Activated T-cell treated with anti-CD3 and anti-CD28 coated beads, Interleukin-2, amount 50 U/mL, for 48 hours (primary cell): Measurements from ENCODE around the gene KMT5B.

ENCODE experiments used
- DNase-seq, 2 experiments: peaks; one replicate each; pipeline ENCODE4 v3.0.0-alpha.2; 2020

KMT5B gene

GRCh38 chr11:68179847-68180246 lies 33.2 kb downstream of the KMT5B start:
- DNase-seq: no peak

DNA sequence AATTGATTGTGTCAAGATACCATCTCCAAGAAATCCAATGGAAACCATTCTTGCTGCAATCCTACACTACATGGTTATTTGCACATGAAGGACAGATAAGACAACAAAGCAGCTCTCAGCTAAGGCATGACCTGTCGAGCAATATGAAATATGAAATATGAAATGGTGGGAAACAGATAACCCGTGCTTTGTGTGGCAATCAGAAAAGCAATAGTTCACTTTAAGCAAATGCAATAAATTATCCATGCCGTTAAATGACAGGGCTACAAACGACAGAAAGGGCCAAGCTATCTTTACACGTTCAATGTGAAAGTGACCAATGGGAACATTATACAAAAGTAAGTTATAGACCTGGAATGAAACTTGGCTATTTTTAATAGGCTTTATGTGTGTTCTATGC lies 35.2 kb downstream of the KMT5B start:
- DNase-seq: no peak

- no peak for DNase-seq
Observed at GRCh38 chr11:68173926-68174325, 39.2 kb downstream of the KMT5B start.

- DNase-seq: no peak
Observed at GRCh38 chr11:68169442-68169841, 43.7 kb downstream of the KMT5B start.

DNA sequence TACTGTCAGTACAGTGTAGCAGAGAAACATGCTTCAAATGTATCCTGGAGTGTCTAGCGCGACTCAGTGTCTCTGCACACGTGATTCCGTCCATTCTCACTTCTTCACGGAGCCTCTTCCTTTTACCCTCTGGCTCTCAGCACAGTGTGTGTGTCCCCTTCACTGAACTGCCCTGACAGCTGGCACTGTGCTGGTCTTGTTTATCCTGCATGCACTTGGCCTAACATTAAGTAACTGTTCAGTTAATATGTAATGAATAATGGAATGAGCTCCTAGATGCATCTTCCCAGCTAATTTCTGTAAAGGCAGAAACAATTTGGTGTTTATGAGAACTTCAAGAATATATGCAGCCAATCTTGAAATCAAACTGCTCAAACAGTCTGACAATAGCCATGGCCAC lies 44.4 kb downstream of the KMT5B start:
- DNase-seq: no peak

GRCh38 chr11:68167474-68167873 lies 45.6 kb downstream of the KMT5B start:
- DNase-seq: no peak

- DNase-seq: no peak
Observed at GRCh38 chr11:68166969-68167368, 46.1 kb downstream of the KMT5B start.

DNA sequence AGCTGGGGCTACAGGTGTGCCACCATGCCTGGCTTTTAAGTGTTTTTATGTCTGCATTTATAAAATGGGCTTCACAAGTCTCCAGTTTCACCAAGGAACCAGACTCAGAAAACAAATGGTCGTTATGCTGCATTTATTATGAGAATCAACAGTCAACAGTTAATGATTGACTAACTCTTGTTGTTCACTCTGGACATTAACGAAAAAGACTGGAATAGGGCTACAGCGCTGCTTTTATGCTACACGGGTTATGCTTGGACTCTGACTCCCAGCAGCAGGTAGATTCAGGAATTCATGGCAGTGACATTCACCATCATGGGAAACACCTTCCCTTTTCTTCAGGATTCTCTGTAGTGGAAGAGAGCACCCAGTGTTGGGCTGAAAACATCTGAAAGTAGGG lies 47.5 kb downstream of the KMT5B start:
- no peak for DNase-seq

DNA sequence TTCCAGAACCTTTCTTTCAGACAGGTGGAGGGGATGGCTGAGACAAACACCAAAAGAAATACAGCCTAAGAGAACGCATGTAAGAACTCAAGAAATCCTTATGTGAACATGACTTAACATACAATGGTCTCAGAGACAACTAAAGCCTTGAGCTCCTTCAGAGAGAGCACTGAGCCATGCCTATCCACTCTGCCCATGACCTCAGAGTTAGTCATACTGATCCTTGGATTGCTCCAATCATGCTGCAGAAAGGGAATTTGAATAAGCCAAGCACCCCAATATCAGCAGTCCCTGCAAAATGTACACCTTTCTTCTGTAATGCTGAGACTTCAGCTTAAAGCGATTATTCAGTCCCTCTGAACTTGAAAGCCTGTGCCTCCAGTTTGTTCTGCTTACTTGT lies 48.7 kb downstream of the KMT5B start:
- DNase-seq: no peak

GRCh38 chr11:68163691-68164090 lies 49.4 kb downstream of the KMT5B start:
- DNase-seq: no peak

DNA sequence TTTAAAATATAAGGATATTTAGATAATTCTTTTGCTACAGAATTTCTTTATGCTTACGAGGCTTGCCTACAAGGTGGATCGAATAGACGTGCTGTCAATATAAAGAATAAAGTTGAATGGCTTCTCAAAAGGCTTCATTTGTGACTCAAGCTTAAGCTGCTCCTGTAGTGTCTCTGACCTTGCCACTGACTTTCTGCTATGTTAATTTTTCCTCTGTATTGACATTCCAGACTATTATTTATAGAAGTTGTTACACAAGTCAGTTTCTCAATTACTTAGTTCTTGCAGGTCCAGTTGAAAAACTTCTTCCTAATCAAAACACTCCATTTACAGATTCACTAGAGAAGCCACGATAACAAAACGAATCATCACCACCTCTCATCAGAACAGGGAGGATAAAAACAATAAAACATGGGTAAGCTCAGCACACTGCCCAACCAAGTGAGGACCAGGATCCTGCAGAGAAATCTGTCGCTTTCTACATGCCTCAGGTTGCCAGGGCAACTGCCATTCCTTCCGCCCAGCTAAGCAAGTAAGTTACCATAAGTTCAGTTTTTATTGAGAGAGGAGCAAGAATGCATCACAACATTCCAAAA lies 52.9 kb downstream of the KMT5B start:
- no peak for DNase-seq

- DNase-seq: no peak
Observed at GRCh38 chr11:68159665-68160064, 53.4 kb downstream of the KMT5B start.

DNA sequence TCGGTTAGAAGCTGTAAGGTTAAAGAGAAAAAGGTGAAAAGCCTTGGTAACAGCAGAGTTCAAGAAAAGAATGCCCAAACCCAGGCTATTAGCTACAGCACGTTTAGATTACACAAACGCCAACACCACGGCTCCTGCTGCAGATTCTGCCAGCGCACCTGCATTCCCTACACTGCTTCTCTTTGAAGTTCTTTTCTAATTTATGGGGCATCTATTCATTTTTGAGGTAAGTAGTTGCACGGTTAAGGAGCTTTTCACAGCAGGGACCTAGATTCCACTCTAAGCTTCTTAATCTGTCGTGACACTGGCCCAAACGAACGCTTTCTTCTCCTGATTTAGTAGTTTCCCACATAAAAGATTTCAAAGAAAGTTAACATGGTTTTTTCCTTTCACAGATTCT lies 53.9 kb downstream of the KMT5B start:
- DNase-seq: no peak

GRCh38 chr11:68158580-68158979 lies 54.5 kb downstream of the KMT5B start:
- no peak for DNase-seq

GRCh38 chr11:68153742-68154141 lies 59.4 kb downstream of the KMT5B start:
- no peak for DNase-seq

DNA sequence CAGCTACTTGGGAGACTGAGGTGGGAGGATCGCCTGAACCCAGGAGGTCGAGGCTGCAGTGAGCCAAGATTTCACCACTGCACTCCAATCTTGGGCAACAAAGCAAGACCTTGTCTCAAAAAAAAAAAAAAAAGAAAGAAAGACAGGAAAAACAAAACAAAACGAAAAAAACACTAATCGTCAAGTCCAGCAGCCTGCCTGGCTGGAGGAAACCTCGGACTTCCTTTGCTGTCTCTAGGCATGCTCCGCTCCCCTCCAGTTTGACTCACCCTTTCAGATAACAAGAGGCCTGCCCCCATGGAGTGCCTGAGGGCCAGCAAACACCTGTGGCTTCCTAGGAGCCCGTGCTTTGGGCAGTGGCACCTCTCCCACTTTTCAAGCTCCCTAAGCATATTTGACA lies 63.1 kb downstream of the KMT5B start:
- DNase-seq: no peak

DNA sequence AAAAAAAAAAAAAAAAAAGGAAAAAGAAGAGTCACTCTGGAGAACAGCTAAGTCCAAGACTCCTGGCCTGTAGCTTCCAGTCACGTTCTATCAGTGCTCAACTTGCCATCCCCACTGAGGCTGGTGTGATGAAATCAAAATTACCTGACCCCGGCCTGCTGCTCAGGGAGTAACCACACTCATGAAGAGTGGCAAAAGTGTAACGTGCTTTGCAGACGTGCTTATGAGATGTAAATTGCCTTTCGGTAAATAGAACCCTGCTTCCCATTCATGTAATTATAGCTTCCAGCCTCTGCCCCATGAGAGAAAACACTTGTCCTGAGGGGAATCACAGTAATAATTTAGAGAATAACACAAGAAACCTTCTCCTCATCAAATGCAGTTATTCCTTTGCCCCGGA lies 63.7 kb downstream of the KMT5B start:
- DNase-seq: no peak

DNA sequence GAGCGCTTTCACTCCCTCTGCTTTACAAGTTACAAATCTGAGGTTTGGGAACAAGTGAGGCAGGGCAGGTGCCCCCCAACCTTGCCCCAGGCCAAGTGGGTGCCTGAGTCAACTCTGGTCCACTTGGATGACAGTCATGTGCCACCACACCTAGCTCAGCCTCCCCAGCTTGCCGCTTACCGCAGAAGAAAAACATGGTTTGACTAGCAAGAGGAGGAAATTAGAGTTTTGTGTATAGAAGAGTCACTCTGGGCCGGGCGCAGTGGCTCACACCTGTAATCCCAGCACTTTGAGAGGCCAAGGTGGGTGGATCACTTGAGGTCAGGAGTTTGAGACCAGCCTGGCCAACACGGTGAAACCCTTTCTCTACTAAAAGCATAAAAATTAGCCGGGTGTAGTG lies 64.2 kb downstream of the KMT5B start:
- DNase-seq: no peak

DNA sequence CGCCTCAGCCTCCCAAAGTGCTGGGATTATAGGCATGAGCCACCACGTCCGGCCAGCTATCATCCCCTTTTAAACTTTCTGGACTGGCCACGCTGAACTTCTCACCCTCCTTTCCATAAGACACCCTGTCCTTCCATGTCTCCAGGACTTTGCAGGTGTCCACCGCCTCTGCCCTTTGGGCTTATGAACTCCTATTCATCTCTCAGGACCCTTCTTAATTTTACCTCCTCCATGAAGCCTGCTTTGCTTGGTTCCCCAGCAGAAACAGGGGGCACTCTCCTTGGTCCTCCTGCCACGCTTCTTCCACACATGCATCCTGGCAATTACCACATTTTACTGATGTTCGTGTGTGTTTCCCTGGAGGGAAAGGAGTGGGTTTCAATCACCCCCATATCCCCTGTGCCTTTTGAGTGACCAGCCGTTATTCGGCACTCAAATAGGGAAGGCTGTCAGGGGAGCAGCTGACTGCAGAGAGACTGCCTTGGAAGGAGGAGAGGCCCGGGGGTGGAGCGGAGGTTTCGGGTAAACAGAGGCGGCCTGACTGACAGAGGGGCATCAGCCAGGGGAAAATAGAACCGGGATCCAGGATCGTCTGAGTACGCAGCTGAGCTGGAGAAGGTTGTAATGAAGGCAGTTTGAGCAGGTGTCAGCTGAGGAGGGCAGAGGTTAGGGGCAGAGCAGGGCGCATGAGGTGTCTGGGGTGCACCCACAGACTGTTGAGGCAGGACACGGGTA lies 64.9 kb downstream of the KMT5B start:
- no peak for DNase-seq

- no peak for DNase-seq
Observed at GRCh38 chr11:68146704-68147474, 66.2 kb downstream of the KMT5B start.

DNA sequence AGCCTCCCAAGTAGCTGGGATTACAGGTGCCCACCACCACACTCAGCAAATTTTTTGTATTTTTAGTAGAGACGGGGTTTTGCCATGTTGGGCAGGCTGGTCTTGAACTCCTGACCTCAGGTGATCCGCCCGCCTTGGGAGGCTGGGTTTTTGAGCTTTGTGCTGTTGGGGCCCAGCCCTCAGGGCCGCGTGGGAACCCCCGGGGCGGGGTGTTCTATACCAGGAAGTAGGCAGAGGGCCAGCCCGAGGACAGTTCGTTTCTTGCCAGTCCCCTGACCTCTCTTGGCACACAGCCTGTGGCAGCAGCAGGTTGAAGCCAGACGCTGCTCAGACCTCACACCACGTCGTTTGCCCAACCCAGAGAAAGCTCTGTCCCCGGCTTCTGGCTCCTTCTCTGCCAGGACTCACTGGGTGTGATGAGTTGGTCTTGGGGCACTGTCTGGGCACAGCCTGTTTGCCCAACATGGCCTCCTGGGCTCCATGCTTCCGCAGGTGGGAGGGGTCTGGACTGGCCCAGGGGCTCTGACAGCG lies 67.0 kb downstream of the KMT5B start:
- DNase-seq: no peak

DNA sequence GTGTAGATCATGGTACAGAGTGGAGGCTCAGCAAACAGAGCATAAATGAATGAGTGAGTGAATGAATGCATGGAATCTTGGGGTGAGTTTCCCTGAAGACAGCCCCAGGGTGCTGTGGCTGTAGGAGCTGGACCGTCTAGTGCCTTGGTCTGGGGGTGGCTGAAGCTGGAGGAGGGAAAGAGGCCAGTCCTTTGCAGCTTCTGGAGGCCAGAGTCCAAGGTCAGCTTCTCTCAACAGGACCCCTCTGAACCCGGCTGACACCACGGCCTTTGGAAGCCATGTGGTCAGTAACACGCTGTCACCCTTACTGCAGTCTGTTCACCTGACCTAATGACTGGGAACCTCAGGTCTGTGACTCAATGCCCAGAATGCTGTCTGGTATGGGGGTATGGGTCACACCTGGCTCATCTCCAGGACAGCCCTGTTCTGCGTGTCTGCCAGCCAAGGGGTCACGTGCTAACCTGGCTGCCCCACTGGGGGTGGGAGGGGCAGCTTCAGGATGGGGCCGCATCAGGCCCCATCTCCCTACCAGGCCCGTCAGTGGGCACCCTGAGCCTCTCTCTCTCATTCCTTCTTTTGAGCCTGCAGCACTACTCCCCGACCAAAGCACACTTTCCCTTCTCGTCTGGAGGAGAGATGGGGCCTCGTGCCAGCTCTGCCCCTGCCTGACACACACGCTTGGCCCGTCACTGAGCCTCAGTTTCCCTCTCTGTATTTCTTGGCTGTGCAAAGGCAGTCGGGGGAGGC lies 67.8 kb downstream of the KMT5B start:
- DNase-seq: no peak

DNA sequence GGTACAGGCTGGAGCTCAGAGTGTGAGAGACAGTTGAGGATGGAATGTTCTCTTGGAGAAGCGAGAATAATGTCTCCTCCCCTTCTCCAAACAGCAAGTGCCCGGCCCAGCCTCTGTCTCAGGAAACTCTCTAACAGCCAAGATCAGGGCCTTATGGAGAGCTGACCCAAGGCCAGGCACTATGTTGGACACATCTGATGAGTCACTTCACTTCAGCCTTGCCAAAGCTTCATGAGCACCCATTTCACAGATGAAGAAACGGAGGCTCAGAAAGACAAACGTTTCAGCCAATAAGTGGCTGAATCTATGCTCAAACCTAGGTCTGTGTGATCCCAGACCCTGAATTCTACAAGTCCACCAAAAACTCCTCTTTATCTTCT lies 69.8 kb downstream of the KMT5B start:
- DNase-seq: no peak
